H9 (cell line): ENCODE results near the gene RHEX. TPM values are rescaled to one million over a fixed set of nuclear protein-coding genes. Genes with fewer than 3 reads are reported as not detected.

ENCODE experiments used
- DNase-seq: peaks from one replicate; pipeline ENCODE4 v3.0.0-alpha.2; 2017
- H2AFZ ChIP-seq: one replicate; pipeline ENCODE4 v1.6.1; 2013; ENCODE audit warnings: mild to moderate bottlenecking, low read length, control low read depth, moderate library complexity
- H2AK5ac ChIP-seq: 2 replicates; pipeline ENCODE4 v1.6.1; 2013; ENCODE audit warnings: low read length, control low read depth, mixed read lengths; ENCODE audit not compliant: insufficient read length
- H2BK120ac ChIP-seq: one replicate; pipeline ENCODE4 v1.6.1; 2013; ENCODE audit warnings: low read depth, mild to moderate bottlenecking, low read length, control low read depth, inconsistent platforms; ENCODE audit not compliant: poor library complexity, severe bottlenecking
- H2BK12ac ChIP-seq: 2 replicates; pipeline ENCODE4 v1.6.1; 2013; ENCODE audit warnings: low read length, control low read depth, mixed read lengths, low read depth; ENCODE audit not compliant: insufficient read length
- H2BK15ac ChIP-seq: 2 replicates; pipeline ENCODE4 v1.6.1; 2013; ENCODE audit warnings: low read depth, low read length, control low read depth
- H2BK20ac ChIP-seq: one replicate; pipeline ENCODE4 v1.6.1; 2013; ENCODE audit warnings: low read depth, mild to moderate bottlenecking, low read length, control low read depth, inconsistent platforms; ENCODE audit not compliant: poor library complexity, severe bottlenecking
- H2BK5ac ChIP-seq: 2 replicates; pipeline ENCODE4 v1.6.1; 2013; ENCODE audit warnings: low read length, control low read depth, mixed read lengths; ENCODE audit not compliant: insufficient read length
- H3K14ac ChIP-seq: 2 replicates; pipeline ENCODE4 v1.6.1; 2013; ENCODE audit warnings: low read length, control low read depth; ENCODE audit not compliant: insufficient read depth
- H3K18ac ChIP-seq: 2 replicates; pipeline ENCODE4 v1.6.1; 2013; ENCODE audit warnings: low read depth, mild to moderate bottlenecking, mixed read lengths, low read length, control low read depth; ENCODE audit not compliant: insufficient read length
- H3K23ac ChIP-seq: 2 replicates; pipeline ENCODE4 v1.6.1; 2013; ENCODE audit warnings: low read length, control low read depth, mixed read lengths, low read depth; ENCODE audit not compliant: insufficient read length
- H3K23me2 ChIP-seq: 2 replicates; pipeline ENCODE4 v1.6.1; 2013; ENCODE audit warnings: low read depth, mild to moderate bottlenecking, mixed read lengths, low read length, control low read depth; ENCODE audit not compliant: insufficient read length, poor library complexity, severe bottlenecking
- H3K27ac ChIP-seq: 2 replicates; pipeline ENCODE4 v1.5.1; 2013; ENCODE audit warnings: low read length, control low read depth, mixed read lengths, low read depth; ENCODE audit not compliant: insufficient read length
- H3K27me3 ChIP-seq: 2 replicates; pipeline ENCODE4 v1.6.1; 2013; ENCODE audit warnings: low read length, control low read depth, inconsistent platforms; ENCODE audit not compliant: insufficient read depth
- H3K4ac ChIP-seq: 2 replicates; pipeline ENCODE4 v1.6.1; 2013; ENCODE audit warnings: low read depth, mild to moderate bottlenecking, control low read depth, inconsistent platforms, low read length, moderate library complexity
- H3K4me1 ChIP-seq: 2 replicates; pipeline ENCODE4 v1.6.1; 2013; ENCODE audit warnings: low read length, control low read depth, inconsistent platforms; ENCODE audit not compliant: insufficient read depth
- H3K4me2 ChIP-seq: 2 replicates; pipeline ENCODE4 v1.6.1; 2013; ENCODE audit warnings: low read length, control low read depth, mixed read lengths; ENCODE audit not compliant: insufficient read length, insufficient read depth
- H3K56ac ChIP-seq: 2 replicates; pipeline ENCODE4 v1.6.1; 2013; ENCODE audit warnings: low read depth, mild to moderate bottlenecking, mixed read lengths, low read length, control low read depth; ENCODE audit not compliant: insufficient read length
- H3K79me1 ChIP-seq: 2 replicates; pipeline ENCODE4 v1.6.1; 2013; ENCODE audit warnings: low read depth, mild to moderate bottlenecking, moderate library complexity, low read length, control low read depth, inconsistent platforms; ENCODE audit not compliant: insufficient read depth, poor library complexity, severe bottlenecking
- H3K79me2 ChIP-seq: 2 replicates; pipeline ENCODE4 v1.6.1; 2013; ENCODE audit warnings: low read length, control low read depth, inconsistent platforms; ENCODE audit not compliant: insufficient read depth
- H3K9ac ChIP-seq: 2 replicates; pipeline ENCODE4 v1.6.1; 2013; ENCODE audit warnings: low read length, control low read depth, mixed read lengths; ENCODE audit not compliant: insufficient read length; ENCODE audit errors: extremely low read depth
- H3K9me3 ChIP-seq: one replicate; pipeline ENCODE4 v1.6.1; 2013; ENCODE audit warnings: low read depth, low read length, inconsistent platforms; ENCODE audit not compliant: control insufficient read depth
- H3T11ph ChIP-seq: one replicate; pipeline ENCODE4 v1.6.1; 2013; ENCODE audit warnings: mild to moderate bottlenecking, low read length, control low read depth, inconsistent platforms
- H4K20me1 ChIP-seq: one replicate; pipeline ENCODE4 v1.6.1; 2013; ENCODE audit not compliant: control insufficient read depth, insufficient read length, insufficient read depth
- H4K5ac ChIP-seq: 2 replicates; pipeline ENCODE4 v1.6.1; 2013; ENCODE audit warnings: low read depth, mild to moderate bottlenecking, mixed read lengths, low read length, control low read depth; ENCODE audit not compliant: insufficient read length
- H4K8ac ChIP-seq: replicated peaks from 2 replicates; pipeline ENCODE4 v1.6.1; 2013; ENCODE audit warnings: low read length, control low read depth, mixed read lengths, low read depth; ENCODE audit not compliant: insufficient read length
- H4K91ac ChIP-seq: 2 replicates; pipeline ENCODE4 v1.6.1; 2013; ENCODE audit warnings: low read depth, mild to moderate bottlenecking, moderate library complexity, mixed read lengths, low read length, control low read depth; ENCODE audit not compliant: insufficient read length
- H3K27ac Mint-ChIP-seq, 3 experiments: 2 replicates in 2 of 3; 3 replicates in 1 of 3; pipeline ENCODE4 v1.8.0; 2020 to 2021; ENCODE audit warnings: mixed read lengths in 3 of 3, mild to moderate bottlenecking in 1 of 3, moderate library complexity in 1 of 3
- H3K27me3 Mint-ChIP-seq: 2 replicates; pipeline ENCODE4 v1.8.0; 2021; ENCODE audit warnings: low read depth, mild to moderate bottlenecking, moderate library complexity, mixed read lengths
- H3K36me3 Mint-ChIP-seq, 3 experiments: 2 replicates in 2 of 3; 3 replicates in 1 of 3; pipeline ENCODE4 v1.8.0; 2020 to 2021; ENCODE audit warnings: low read depth in 3 of 3, mixed read lengths in 3 of 3; ENCODE audit not compliant: insufficient read depth in 1 of 3
- H3K4me1 Mint-ChIP-seq, 2 experiments: 2 replicates each; pipeline ENCODE4 v1.8.0; 2020; ENCODE audit warnings: mixed read lengths in 2 of 2
- H3K4me3 Mint-ChIP-seq, 2 experiments: 2 replicates in 1 of 2; 3 replicates in 1 of 2; pipeline ENCODE4 v1.8.0; 2020 to 2021; ENCODE audit warnings: mild to moderate bottlenecking in 2 of 2, mixed read lengths in 2 of 2, moderate library complexity in 1 of 2
- H3K9me3 Mint-ChIP-seq, 2 experiments: 2 replicates in 1 of 2; 3 replicates in 1 of 2; pipeline ENCODE4 v1.8.0; 2020; ENCODE audit warnings: mild to moderate bottlenecking in 2 of 2, mixed read lengths in 2 of 2, moderate library complexity in 1 of 2
- CTCF ChIP-seq: fragments of 200-600 bp; sonication (generic); conservative IDR thresholded peaks from 3 replicates; pipeline ENCODE4 v1.8.0; 2021; ENCODE audit warnings: antibody characterized with exemption, mild to moderate bottlenecking
- WGBS: extraction: QIAGEN DNeasy Blood & Tissue Kit; methylation state at CpG from one replicate; pipeline ENCODE4 v1.1.7; 2013; ENCODE audit warnings: missing lambda C conversion rate, low lambda C conversion rate, mixed read lengths; ENCODE audit not compliant: insufficient read length; ENCODE audit errors: extremely low coverage; 5-methylcytosine and 5-hydroxymethylcytosine counted together
- total RNA-seq: library from RNA; stranded (reverse); gene quantifications from 2 replicates; pipeline ENCODE4 v1.2.1, GENCODE V29; 2021

Gene RHEX
- total RNA-seq, 1 experiment from 2014 or later: not detected

GRCh38 chr1:206109718-206110117 is 56.7 kb downstream of the RHEX start:
- H2BK15ac ChIP-seq: no peak overlapping the region
- no peaks in the 10 kb centered on the region for H3K4me1 ChIP-seq
- H3K56ac ChIP-seq: no peak overlapping the region
- H2AFZ ChIP-seq: no peak overlapping the region
- H3T11ph ChIP-seq: no peak overlapping the region
- no peak overlapping the region; the same call in 1 of the 2 replicates for H3K14ac ChIP-seq
- no peaks in the 10 kb centered on the region for H4K20me1 ChIP-seq
- no peak overlapping the region for H3K4ac ChIP-seq
- no peak overlapping the region for H2BK5ac ChIP-seq
- no peaks in the 10 kb centered on the region for H3K23me2 ChIP-seq
- H3K9ac ChIP-seq: no peak overlapping the region
- no peaks in the 10 kb centered on the region for H3K79me2 ChIP-seq
- H2BK120ac ChIP-seq: no peak overlapping the region
- Mint-ChIP-seq H3K9me3 (no peaks in the 10 kb centered on the region), H3K27me3 (peaks cover 14% of the 10 kb centered on the region), H3K36me3 (no peaks in the 10 kb centered on the region), H3K4me1 (peaks cover 0 to 2% of the 10 kb centered on the region in 2 experiments; a peak in 2 of 4 replicates), H3K4me3 (no peak overlapping the region), H3K27ac (no peak overlapping the region)
- H3K27me3 ChIP-seq: no peaks in the 10 kb centered on the region
- no peak overlapping the region for H3K27ac ChIP-seq
- no peak overlapping the region for H3K4me2 ChIP-seq
- H3K23ac ChIP-seq: no peak overlapping the region
- H2BK12ac ChIP-seq: no peak overlapping the region
- H4K8ac ChIP-seq: no peak overlapping the region
- DNase-seq: no peak
- WGBS: no CpG with 5 or more reads among the region's 4 CpGs
- H4K5ac ChIP-seq: no peak overlapping the region
- H2BK20ac ChIP-seq: no peak overlapping the region
- H3K79me1 ChIP-seq: no peaks in the 10 kb centered on the region
- no peak for TF ChIP-seq CTCF
- H4K91ac ChIP-seq: no peak overlapping the region
- no peaks in the 10 kb centered on the region for H3K9me3 ChIP-seq
- H2AK5ac ChIP-seq: no peak overlapping the region
- no peak overlapping the region for H3K18ac ChIP-seq
